Loucy (cell line): ENCODE measurements around the gene SLIT1.

Source experiments
- H2AFZ ChIP-seq: fragments of 200-600 bp; sonication (generic); 2 replicates; pipeline ENCODE4 v1.6.0; 2016; ENCODE audit warnings: antibody characterized with exemption, mild to moderate bottlenecking, low read length, moderate library complexity
- H3F3A ChIP-seq: fragments of 200-600 bp; 2 replicates; pipeline ENCODE4 v1.6.0; 2016; ENCODE audit warnings: antibody characterized with exemption, low read depth, mild to moderate bottlenecking
- H3K27me3 ChIP-seq: fragments of 200-600 bp; sonication (generic); 2 replicates; pipeline ENCODE4 v1.6.1; 2014; ENCODE audit warnings: low read length, mild to moderate bottlenecking; ENCODE audit not compliant: insufficient read depth, poor library complexity, severe bottlenecking
- H3K36me3 ChIP-seq: fragments of 200-600 bp; sonication (generic); 2 replicates; pipeline ENCODE4 v1.6.1; 2016; ENCODE audit warnings: low read length; ENCODE audit not compliant: insufficient read depth
- H3K4me1 ChIP-seq: fragments of 200-600 bp; sonication (generic); 2 replicates; pipeline ENCODE4 v1.5.1; 2014; ENCODE audit warnings: low read length, mild to moderate bottlenecking; ENCODE audit not compliant: insufficient read depth, poor library complexity, severe bottlenecking
- H3K4me2 ChIP-seq: fragments of 200-600 bp; sonication (generic); 2 replicates; pipeline ENCODE4 v1.6.0; 2014; ENCODE audit warnings: antibody characterized with exemption, low read length, low read depth, mild to moderate bottlenecking; ENCODE audit not compliant: poor library complexity, severe bottlenecking
- H3K4me3 ChIP-seq: fragments of 200-600 bp; sonication (generic); 2 replicates; pipeline ENCODE4 v1.5.1; 2014; ENCODE audit warnings: low read length, mild to moderate bottlenecking, mixed read lengths; ENCODE audit not compliant: poor library complexity, severe bottlenecking
- H3K79me2 ChIP-seq: fragments of 200-600 bp; sonication (generic); 2 replicates; pipeline ENCODE4 v1.6.1; 2014; ENCODE audit warnings: low read length; ENCODE audit not compliant: insufficient read depth
- H3K9ac ChIP-seq: fragments of 200-600 bp; sonication (generic); 2 replicates; pipeline ENCODE4 v1.6.0; 2014; ENCODE audit warnings: mild to moderate bottlenecking, low read depth, low read length, moderate library complexity; ENCODE audit not compliant: poor library complexity, severe bottlenecking
- H3K9me2 ChIP-seq: fragments of 200-600 bp; sonication (generic); replicated peaks from 2 replicates; pipeline ENCODE4 v1.6.1; 2016; ENCODE audit warnings: low read depth, low read length, mixed read lengths
- H3K9me3 ChIP-seq: fragments of 200-600 bp; sonication (generic); 2 replicates; pipeline ENCODE4 v1.6.1; 2014; ENCODE audit warnings: mild to moderate bottlenecking, antibody characterized with exemption, low read length, low read depth; ENCODE audit not compliant: insufficient read depth
- H4K20me1 ChIP-seq: fragments of 200-600 bp; sonication (generic); 2 replicates; pipeline ENCODE4 v1.6.0; 2014; ENCODE audit warnings: antibody characterized with exemption, low read length, mild to moderate bottlenecking; ENCODE audit not compliant: insufficient read depth, poor library complexity, severe bottlenecking
- CTCF ChIP-seq: fragments of 200-600 bp; sonication (generic); conservative IDR thresholded peaks from 2 replicates; pipeline ENCODE4 v1.5.1; 2014; ENCODE audit warnings: mild to moderate bottlenecking, antibody characterized with exemption, low read length
- EZH2phosphoT487 ChIP-seq: fragments of 200-600 bp; IDR thresholded peaks from 2 replicates; pipeline ENCODE4 v1.6.1; 2018; ENCODE audit warnings: antibody characterized with exemption, mild to moderate bottlenecking, moderate library complexity, borderline replicate concordance

Gene SLIT1

DNA sequence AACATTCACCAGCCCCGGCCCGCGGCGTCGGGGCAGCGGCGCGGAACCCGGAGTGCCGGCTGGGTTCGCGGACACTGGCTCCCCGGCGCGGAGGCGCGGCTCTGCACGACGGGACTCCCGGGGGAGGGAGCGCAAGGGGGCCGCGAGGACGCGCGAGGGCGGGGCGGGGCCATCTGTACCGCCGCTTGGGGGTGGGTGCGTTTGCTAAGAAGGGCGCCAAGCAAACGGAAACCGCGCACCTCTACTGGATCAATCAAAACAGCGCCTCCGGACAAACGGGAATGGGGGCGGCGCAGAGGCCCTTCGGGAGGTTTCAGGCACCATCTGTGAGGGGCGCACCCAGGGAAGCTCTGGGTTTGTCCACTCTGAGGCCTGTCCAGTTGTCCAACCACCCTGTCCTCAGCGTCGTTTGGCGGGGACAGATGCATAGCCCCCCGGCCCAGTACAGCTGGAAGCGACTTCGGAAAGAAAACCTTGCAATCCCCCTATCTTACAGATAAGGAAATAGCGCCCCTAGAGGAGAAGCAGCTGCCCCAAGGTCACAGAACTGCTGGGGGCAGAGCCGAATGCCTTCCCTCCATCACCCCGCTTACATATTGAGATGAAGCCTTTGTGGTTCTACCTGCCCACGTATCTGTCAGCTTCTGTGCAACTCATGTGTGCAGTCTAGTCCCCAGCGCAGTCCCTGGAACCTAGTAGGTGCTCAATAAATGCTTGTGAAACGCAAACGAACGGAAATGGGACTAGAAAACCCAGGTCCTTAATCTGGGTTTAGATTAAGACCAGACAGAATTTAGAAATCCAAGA is 10.7 kb upstream of the SLIT1 start:
- Histone ChIP-seq H2AFZ (peak overlapping the region; percentile 92), H3K36me3 (no peaks in the 10 kb centered on the region), H3K79me2 (no peaks in the 10 kb centered on the region), H3K9me3 (no peaks in the 10 kb centered on the region), H3F3A (no peaks in the 10 kb centered on the region), H3K4me2 (peak overlapping the region; percentile 78), H3K27me3 (no peaks in the 10 kb centered on the region), H4K20me1 (no peaks in the 10 kb centered on the region), H3K9me2 (no peaks in the 10 kb centered on the region), H3K9ac (peak overlapping the region; percentile 44), H3K4me3 (peak overlapping the region; percentile 77), H3K4me1 (peaks cover 26% of the 10 kb centered on the region)
- TF ChIP-seq CTCF (peak; percentile 76), EZH2phosphoT487 (no peak)

- H3K9ac ChIP-seq, result peak overlapping the region; percentile 44
- H2AFZ ChIP-seq, result peak overlapping the region; percentile 92
These were observed 10.0 kb upstream of the SLIT1 start for GRCh38 chr10:97195706-97196222.

DNA sequence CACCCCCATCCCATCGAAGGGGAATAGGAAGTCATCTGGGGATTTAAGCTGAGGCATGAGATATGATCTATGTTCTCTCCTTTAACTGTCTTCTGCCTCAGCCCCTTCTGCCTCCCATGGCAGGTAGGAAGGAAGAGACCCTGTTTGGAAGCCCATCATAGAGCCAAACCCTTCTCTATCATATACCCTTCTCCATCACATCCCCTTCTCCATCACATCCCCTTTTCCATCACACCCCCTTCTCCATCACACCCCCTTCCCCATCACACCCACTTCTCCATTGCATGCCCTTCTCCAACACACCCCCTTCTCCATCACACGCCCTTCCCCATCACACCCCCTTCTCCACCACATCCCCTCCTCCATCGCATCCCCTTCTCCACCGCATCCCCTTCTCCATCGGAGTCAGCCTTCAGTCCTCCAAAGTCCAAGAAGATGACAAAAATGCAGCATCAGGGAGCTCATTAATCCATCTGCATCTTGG is 7.2 kb upstream of the SLIT1 start:
- TF ChIP-seq EZH2phosphoT487, result no peak
- no peak for TF ChIP-seq CTCF
- Histone ChIP-seq H3K4me3 (no peak overlapping the region), H3K9ac (no peak overlapping the region), H3K9me2 (no peaks in the 10 kb centered on the region), H3K36me3 (no peaks in the 10 kb centered on the region), H2AFZ (no peak overlapping the region), H3K79me2 (no peaks in the 10 kb centered on the region), H4K20me1 (no peaks in the 10 kb centered on the region), H3K9me3 (no peaks in the 10 kb centered on the region), H3K4me1 (peaks cover 6% of the 10 kb centered on the region), H3K4me2 (no peak overlapping the region), H3K27me3 (no peaks in the 10 kb centered on the region), H3F3A (no peaks in the 10 kb centered on the region)

More at GRCh38 chr10:97195706-97196222, 10.0 kb upstream of the SLIT1 start:
- no peaks in the 10 kb centered on the region for H3K9me3 ChIP-seq
- no peaks in the 10 kb centered on the region for H4K20me1 ChIP-seq
- peak overlapping the region; percentile 77 for H3K4me3 ChIP-seq
- no peaks in the 10 kb centered on the region for H3K79me2 ChIP-seq
- peak overlapping the region; percentile 78 for H3K4me2 ChIP-seq
- H3K27me3 ChIP-seq, result no peaks in the 10 kb centered on the region
- H3K36me3 ChIP-seq, result no peaks in the 10 kb centered on the region
- peaks cover 19% of the 10 kb centered on the region for H3K4me1 ChIP-seq
- no peaks in the 10 kb centered on the region for H3F3A ChIP-seq
- no peaks in the 10 kb centered on the region for H3K9me2 ChIP-seq
- no peak for TF ChIP-seq EZH2phosphoT487
- TF ChIP-seq CTCF, result no peak
